Measurements from ENCODE around the gene MMAB.

Gene MMAB

DNA sequence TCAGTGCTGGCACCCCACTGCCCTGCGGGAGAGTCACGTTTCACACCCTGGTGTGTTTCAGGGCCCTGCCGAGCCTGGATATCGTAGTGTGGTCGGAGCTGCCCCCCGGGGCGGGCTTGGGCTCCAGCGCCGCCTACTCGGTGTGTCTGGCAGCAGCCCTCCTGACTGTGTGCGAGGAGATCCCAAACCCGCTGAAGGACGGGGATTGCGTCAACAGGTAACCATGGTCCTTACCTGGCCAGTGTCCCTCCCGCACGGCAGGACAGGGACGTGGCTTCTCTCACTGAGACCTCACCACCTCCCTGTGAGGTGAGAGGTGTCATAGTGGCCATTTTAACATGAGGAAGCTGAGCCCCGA, 8.0 kb upstream of the MMAB start:
- TF ChIP-seq, protein P1, sequence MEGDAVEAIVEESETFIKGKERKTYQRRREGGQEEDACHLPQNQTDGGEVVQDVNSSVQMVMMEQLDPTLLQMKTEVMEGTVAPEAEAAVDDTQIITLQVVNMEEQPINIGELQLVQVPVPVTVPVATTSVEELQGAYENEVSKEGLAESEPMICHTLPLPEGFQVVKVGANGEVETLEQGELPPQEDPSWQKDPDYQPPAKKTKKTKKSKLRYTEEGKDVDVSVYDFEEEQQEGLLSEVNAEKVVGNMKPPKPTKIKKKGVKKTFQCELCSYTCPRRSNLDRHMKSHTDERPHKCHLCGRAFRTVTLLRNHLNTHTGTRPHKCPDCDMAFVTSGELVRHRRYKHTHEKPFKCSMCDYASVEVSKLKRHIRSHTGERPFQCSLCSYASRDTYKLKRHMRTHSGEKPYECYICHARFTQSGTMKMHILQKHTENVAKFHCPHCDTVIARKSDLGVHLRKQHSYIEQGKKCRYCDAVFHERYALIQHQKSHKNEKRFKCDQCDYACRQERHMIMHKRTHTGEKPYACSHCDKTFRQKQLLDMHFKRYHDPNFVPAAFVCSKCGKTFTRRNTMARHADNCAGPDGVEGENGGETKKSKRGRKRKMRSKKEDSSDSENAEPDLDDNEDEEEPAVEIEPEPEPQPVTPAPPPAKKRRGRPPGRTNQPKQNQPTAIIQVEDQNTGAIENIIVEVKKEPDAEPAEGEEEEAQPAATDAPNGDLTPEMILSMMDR (conservative IDR thresholded peaks at IDR 0.05; ENCODE audit: control insufficient read depth, insufficient read depth, low read depth, low read length): no peak
- no peak for DNase-seq (ENCODE audit: low read depth)
- H3K4me3 ChIP-seq (ENCODE audit: control insufficient read depth, low read depth, low read length): no peak overlapping the region

DNA sequence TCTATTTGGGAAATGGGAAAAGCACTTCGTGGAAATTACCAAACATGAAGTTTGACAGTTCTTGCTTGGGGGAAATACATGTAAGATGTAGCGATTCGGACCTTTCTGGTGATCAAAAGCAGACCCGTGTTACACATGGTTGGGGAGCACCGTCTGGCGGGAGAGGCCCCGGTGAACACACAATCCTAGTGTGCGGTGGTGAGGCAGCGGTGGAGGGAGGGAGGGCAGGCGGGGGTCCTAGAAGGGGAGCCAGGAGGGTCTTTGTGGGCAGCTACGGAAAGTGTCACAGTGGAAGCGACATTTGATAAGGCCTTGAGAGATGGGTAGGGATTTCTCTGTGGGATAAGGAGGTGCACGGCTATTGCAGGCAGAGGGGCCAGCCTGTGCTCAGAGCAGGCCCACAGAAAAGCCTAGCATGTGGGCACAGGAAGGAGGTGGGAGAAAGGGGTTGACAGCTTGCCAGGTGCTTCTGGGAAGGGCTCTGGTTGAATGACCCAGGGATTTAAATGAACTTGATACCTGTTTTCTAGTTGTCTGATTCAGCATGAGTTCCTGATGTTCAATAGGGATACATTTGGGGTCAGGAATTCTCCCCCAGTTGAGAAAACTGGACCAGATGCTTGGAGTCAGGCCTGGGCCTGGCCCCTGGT, 7.5 kb upstream of the MMAB start:
- no peak overlapping the region for H3K4me3 ChIP-seq (ENCODE audit: control insufficient read depth, low read depth, low read length)
- DNase-seq (ENCODE audit: low read depth): no peak
- TF ChIP-seq, protein P1 (conservative IDR thresholded peaks at IDR 0.05; ENCODE audit: control insufficient read depth, insufficient read depth, low read depth, low read length): no peak

DNA sequence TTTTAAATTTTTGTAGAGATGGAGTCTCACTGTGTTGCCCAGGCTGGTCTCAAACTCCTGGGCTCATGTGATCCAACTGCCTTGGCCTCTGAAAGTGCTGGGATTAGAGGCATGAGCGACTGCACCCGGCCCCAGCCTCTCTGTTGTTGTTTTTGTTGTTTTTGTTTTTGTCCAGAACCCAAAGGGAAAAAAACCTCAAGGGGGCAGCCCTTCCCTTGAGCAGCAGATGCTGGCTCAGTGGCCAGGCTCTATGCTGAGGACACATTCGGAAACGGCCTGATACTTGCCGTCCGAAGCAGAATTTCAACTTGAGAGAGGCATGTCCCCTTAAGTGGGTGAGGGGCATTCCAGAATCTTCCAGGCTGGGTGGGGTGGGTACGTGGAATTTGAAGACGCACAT, 7.0 kb upstream of the MMAB start:
- DNase-seq (ENCODE audit: low read depth): no peak
- H3K4me3 ChIP-seq (ENCODE audit: control insufficient read depth, low read depth, low read length): no peak overlapping the region
- TF ChIP-seq, protein P1 (conservative IDR thresholded peaks at IDR 0.05; ENCODE audit: control insufficient read depth, insufficient read depth, low read depth, low read length): no peak

DNA sequence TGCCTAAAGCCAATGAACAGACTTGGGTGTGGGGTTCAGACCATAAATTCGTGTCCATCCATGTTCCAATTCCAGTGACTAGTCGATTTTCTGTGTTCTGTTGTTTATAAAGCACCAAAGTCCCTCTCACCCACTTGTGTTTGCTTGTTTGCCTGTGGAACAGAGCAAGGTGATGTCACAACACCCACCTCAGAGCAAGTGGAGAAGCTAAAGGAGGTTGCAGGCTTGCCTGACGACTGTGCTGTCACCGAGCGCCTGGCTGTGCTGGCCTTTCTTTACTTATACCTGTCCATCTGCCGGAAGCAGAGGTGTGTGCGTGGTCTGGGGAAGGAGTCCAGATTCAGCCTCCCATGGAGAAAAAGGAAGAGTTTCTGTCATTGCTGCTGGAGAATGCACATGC, 6.3 kb upstream of the MMAB start:
- DNase-seq (ENCODE audit: low read depth): no peak
- H3K4me3 ChIP-seq (ENCODE audit: control insufficient read depth, low read depth, low read length): no peak overlapping the region
- TF ChIP-seq, protein P1 (conservative IDR thresholded peaks at IDR 0.05; ENCODE audit: control insufficient read depth, insufficient read depth, low read depth, low read length): no peak

DNA sequence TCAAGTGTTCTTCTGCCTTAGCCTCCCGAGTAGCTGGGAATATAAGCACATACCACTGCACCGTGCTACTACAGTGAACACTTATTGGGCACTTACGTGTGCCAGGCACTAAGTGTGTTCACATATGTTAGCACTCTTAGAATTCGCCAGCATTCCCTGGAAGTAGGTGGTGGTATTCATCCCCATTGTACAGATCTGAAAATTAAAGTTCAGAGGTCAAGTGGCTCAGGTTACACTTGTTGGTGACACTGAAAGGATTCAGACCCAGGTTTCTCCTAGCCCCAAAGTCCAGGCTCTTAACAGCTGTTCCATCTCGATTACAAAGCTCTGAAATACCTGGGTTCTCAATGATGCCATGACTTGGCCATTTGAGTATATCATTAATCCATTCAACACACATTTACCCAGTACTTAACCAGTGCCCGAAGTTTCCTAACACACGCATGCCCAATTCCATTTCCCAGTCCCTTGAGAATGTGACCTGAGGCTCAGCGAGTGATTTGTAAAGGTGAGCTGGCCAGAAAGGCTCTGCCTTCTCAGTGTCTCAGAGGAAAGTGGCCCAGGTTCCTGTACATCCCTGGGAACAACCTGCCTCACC, 5.1 kb upstream of the MMAB start:
- no peak for DNase-seq (ENCODE audit: low read depth)
- TF ChIP-seq, protein P1 (conservative IDR thresholded peaks at IDR 0.05; ENCODE audit: control insufficient read depth, insufficient read depth, low read depth, low read length): no peak
- no peak overlapping the region for H3K4me3 ChIP-seq (ENCODE audit: control insufficient read depth, low read depth, low read length)

DNA sequence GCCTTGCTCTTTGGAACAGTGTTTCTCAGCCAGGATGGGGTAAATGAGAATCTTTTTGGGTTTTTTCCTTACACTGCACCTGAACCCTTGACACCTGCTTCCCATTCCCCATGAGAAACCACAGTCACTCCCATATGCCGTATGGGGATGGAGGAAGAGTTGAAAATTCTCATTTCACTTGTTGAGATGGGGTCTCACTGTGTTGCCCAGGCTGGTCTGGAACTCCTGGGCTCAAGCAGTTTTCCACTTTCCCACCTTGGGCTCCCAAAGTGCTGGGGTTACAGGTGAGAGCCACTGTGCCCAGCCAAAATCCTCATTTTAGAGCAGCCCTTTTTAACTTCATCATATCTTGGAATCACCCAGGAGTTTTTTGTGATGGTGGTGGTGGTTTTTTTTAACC, 4.0 kb upstream of the MMAB start:
- TF ChIP-seq, protein P1 (conservative IDR thresholded peaks at IDR 0.05; ENCODE audit: control insufficient read depth, insufficient read depth, low read depth, low read length): no peak
- H3K4me3 ChIP-seq (ENCODE audit: control insufficient read depth, low read depth, low read length): no peak overlapping the region
- DNase-seq (ENCODE audit: low read depth): no peak
